IPS DF 4.7 (cell line): ENCODE measurements around the gene ZNF324.
"Not testable (repeated sequence)": the region's sequence is repeated elsewhere in the genome, so short reads cannot be mapped to it uniquely, and the experiment has no call there.

Experiments
- DNase-seq: peaks from one replicate; pipeline ENCODE4 v3.0.0-alpha.2; 2013; ENCODE audit warnings: low spot score; ENCODE audit errors: extremely low read depth

Gene ZNF324

GRCh38 chr19:58499021-58499927 is 32.4 kb downstream of the ZNF324 start:
- peak; percentile 82 for DNase-seq

GRCh38 chr19:58500242-58500641 is 33.4 kb downstream of the ZNF324 start:
- DNase-seq = no peak

- DNase-seq = not testable (repeated sequence)
Measured at GRCh38 chr19:58507602-58508223, 40.8 kb downstream of the ZNF324 start.

GRCh38 chr19:58509731-58510083 is 42.8 kb downstream of the ZNF324 start:
- no peak for DNase-seq

GRCh38 chr19:58510084-58510862 is 43.4 kb downstream of the ZNF324 start:
- DNase-seq = no peak

- DNase-seq = no peak
Measured at GRCh38 chr19:58511353-58512208, 44.7 kb downstream of the ZNF324 start, which contains the start of gene SLC27A5. SLC27A5 (minus strand) TSS chr19:58511992; CDS start chr19:58511955, 37 bp downstream.

- DNase-seq = no peak
Measured at GRCh38 chr19:58513213-58513693, 46.4 kb downstream of the ZNF324 start.

- peak; percentile 53 for DNase-seq
Measured at GRCh38 chr19:58513694-58514563, 47.0 kb downstream of the ZNF324 start.

- DNase-seq = no peak
Measured at GRCh38 chr19:58514564-58515022, 47.7 kb downstream of the ZNF324 start.

GRCh38 chr19:58515259-58515658 is 48.4 kb downstream of the ZNF324 start:
- DNase-seq = no peak

GRCh38 chr19:58516246-58516836 is 49.5 kb downstream of the ZNF324 start:
- no peak for DNase-seq

GRCh38 chr19:58516964-58517833 is 50.3 kb downstream of the ZNF324 start:
- DNase-seq = no peak

- DNase-seq = no peak
Measured at GRCh38 chr19:58518256-58519086, 51.6 kb downstream of the ZNF324 start.

- no peak for DNase-seq
Measured at GRCh38 chr19:58519087-58519354, 52.1 kb downstream of the ZNF324 start.

GRCh38 chr19:58519355-58520256 is 52.7 kb downstream of the ZNF324 start, which contains the start of gene ZBTB45:
ZBTB45 (minus strand) TSS chr19:58519810; CDS start chr19:58517673, 2,137 bp downstream.
- peak; percentile 80 for DNase-seq

GRCh38 chr19:58520257-58520599 is 53.3 kb downstream of the ZNF324 start:
- DNase-seq = no peak

- no peak for DNase-seq
Measured at GRCh38 chr19:58521651-58522050, 54.8 kb downstream of the ZNF324 start.
